Natural killer cell (primary cell): ENCODE data around the gene PLD1. TPM values are rescaled to one million over a fixed set of nuclear protein-coding genes. Genes with fewer than 3 reads are reported as not detected.

Source experiments
- ATAC-seq, 3 donors: fragments of 150-1000 bp in 2 of 3; fragments of 200-7000 bp in 1 of 3; cut with Tn5 transposase; 1 replicate in 1 of 3; 2 replicates in 2 of 3; pipeline ENCODE4 v1.10.0; 2021; ENCODE audit warnings: mild to moderate bottlenecking in 2 of 3, moderate library complexity in 2 of 3
- DNase-seq, 2 donors: peaks; one replicate each; pipeline versions ENCODE4 v3.0.0 to v3.0.0-alpha.2; 2013 to 2021; ENCODE audit warnings: mixed read lengths in 1 of 2
- H3K27ac ChIP-seq: one replicate; pipeline ENCODE4 v1.5.1; 2013; ENCODE audit warnings: mild to moderate bottlenecking, low read length
- H3K27me3 ChIP-seq: one replicate; pipeline ENCODE4 v1.6.1; 2013; ENCODE audit warnings: low read length; ENCODE audit not compliant: control insufficient read depth, insufficient read depth
- H3K36me3 ChIP-seq: one replicate; pipeline ENCODE4 v1.6.1; 2013; ENCODE audit warnings: low read length; ENCODE audit not compliant: control insufficient read depth, insufficient read depth
- H3K4me1 ChIP-seq: one replicate; pipeline ENCODE4 v1.6.1; 2013; ENCODE audit warnings: low read length; ENCODE audit not compliant: control insufficient read depth, insufficient read depth
- H3K4me3 ChIP-seq: one replicate; pipeline ENCODE4 v1.5.1; 2013; ENCODE audit warnings: low read length
- H3K9me3 ChIP-seq: one replicate; pipeline ENCODE4 v1.6.1; 2013; ENCODE audit warnings: low read length; ENCODE audit not compliant: control insufficient read depth, insufficient read depth
- H3K27ac Mint-ChIP-seq, 2 donors: one replicate each; pipeline ENCODE4 v1.8.0; 2022; ENCODE audit warnings: mild to moderate bottlenecking in 2 of 2, mixed read lengths in 2 of 2, moderate library complexity in 1 of 2
- H3K27me3 Mint-ChIP-seq, 2 donors: one replicate each; pipeline ENCODE4 v1.8.0; 2022; ENCODE audit warnings: low read depth in 2 of 2, mixed read lengths in 2 of 2
- H3K36me3 Mint-ChIP-seq: one replicate; pipeline ENCODE4 v1.8.0; 2022; ENCODE audit warnings: mixed read lengths
- H3K4me1 Mint-ChIP-seq, 2 donors: one replicate each; pipeline ENCODE4 v1.8.0; 2022; ENCODE audit warnings: mixed read lengths in 2 of 2
- H3K4me3 Mint-ChIP-seq: one replicate; pipeline ENCODE4 v1.8.0; 2022; ENCODE audit warnings: mild to moderate bottlenecking, moderate library complexity, mixed read lengths
- H3K9me3 Mint-ChIP-seq, 2 donors: one replicate each; pipeline ENCODE4 v1.8.0; 2022; ENCODE audit warnings: mixed read lengths in 2 of 2
- WGBS: methylation state at CpG from one replicate; pipeline ENCODE4 v1.1.7; 2013; ENCODE audit warnings: missing lambda C conversion rate; ENCODE audit not compliant: insufficient coverage; 5-methylcytosine and 5-hydroxymethylcytosine counted together
- intact Hi-C: fragments of 100-400 bp; cut with micrococcal nuclease; formaldehyde crosslinking; loops from one replicate; pipeline ENCODE4 v1.14.2; 2022
- total RNA-seq, 4 donors: library from RNA; stranded (reverse); fragments of 120-200 nt in 1 of 4; gene quantifications; one replicate each; pipeline versions ENCODE4 v1.2.3 to v1.2.4, GENCODE V29; 2013 to 2022
- TF ChIP-seq, protein P1 (sequence below): fragments of 200-600 bp; IDR thresholded peaks from one replicate; pipeline ENCODE4 v1.8.0; 2022; ENCODE audit warnings: antibody characterized with exemption

Gene PLD1
- total RNA-seq, 3 donors from 2014 or later (not counting 1 experiment from before 2014, with no cell fraction given): 13.2 to 26.3 (median 17.1) TPM

GRCh38 chr3:171687581-171687980, 122.7 kb downstream of the PLD1 start:
- no peaks in the 10 kb centered on the region for H3K9me3 Mint-ChIP-seq
- DNase-seq (no peak), ATAC-seq (no peak)
- H3K4me1 Mint-ChIP-seq: no peaks in the 10 kb centered on the region
- H3K4me3 Mint-ChIP-seq: no peak overlapping the region
- Histone ChIP-seq H3K4me3 (no peak overlapping the region), H3K27me3 (no peaks in the 10 kb centered on the region), H3K4me1 (no peaks in the 10 kb centered on the region), H3K27ac (no peak overlapping the region), H3K9me3 (no peaks in the 10 kb centered on the region), H3K36me3 (no peaks in the 10 kb centered on the region)
- H3K27me3 Mint-ChIP-seq: no peaks in the 10 kb centered on the region
- no peaks in the 10 kb centered on the region for H3K36me3 Mint-ChIP-seq
- intact Hi-C loops: no loop called here
- no peak overlapping the region for H3K27ac Mint-ChIP-seq
- TF ChIP-seq, protein P1, sequence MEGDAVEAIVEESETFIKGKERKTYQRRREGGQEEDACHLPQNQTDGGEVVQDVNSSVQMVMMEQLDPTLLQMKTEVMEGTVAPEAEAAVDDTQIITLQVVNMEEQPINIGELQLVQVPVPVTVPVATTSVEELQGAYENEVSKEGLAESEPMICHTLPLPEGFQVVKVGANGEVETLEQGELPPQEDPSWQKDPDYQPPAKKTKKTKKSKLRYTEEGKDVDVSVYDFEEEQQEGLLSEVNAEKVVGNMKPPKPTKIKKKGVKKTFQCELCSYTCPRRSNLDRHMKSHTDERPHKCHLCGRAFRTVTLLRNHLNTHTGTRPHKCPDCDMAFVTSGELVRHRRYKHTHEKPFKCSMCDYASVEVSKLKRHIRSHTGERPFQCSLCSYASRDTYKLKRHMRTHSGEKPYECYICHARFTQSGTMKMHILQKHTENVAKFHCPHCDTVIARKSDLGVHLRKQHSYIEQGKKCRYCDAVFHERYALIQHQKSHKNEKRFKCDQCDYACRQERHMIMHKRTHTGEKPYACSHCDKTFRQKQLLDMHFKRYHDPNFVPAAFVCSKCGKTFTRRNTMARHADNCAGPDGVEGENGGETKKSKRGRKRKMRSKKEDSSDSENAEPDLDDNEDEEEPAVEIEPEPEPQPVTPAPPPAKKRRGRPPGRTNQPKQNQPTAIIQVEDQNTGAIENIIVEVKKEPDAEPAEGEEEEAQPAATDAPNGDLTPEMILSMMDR: no peak

DNA sequence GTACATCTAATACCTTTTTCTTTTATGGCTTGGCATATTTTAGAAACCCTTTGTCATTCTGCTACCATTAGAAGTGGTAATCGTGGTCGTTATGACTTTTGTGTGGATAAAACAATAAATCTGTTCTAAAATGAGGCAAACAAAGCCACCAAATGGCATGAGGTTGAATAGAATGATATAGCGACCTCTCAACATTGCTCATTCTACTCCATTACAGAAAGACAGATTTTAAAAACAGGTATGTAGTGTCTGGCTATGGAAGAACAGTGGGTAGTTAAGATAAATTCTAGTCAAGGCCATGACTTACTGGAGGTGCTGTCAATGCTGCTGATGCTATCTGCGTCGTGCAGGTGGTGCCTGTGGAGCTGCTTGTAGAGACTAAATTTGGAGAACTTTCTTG, 123.2 kb downstream of the PLD1 start:
- Mint-ChIP-seq H3K9me3 (no peaks in the 10 kb centered on the region), H3K27me3 (no peaks in the 10 kb centered on the region), H3K4me3 (no peak overlapping the region), H3K36me3 (no peaks in the 10 kb centered on the region), H3K4me1 (no peaks in the 10 kb centered on the region), H3K27ac (no peak overlapping the region)
- H3K4me3 ChIP-seq: no peak overlapping the region
- DNase-seq: no peak
- H3K27ac ChIP-seq: no peak overlapping the region
- H3K36me3 ChIP-seq: no peaks in the 10 kb centered on the region
- WGBS: 95% methylated on average over 2 of the region's 5 CpGs
- intact Hi-C loops: no loop called here
- no peak for ATAC-seq
- TF ChIP-seq, protein P1: no peak
- H3K4me1 ChIP-seq: no peaks in the 10 kb centered on the region
- no peaks in the 10 kb centered on the region for H3K9me3 ChIP-seq
- H3K27me3 ChIP-seq: no peaks in the 10 kb centered on the region

DNA sequence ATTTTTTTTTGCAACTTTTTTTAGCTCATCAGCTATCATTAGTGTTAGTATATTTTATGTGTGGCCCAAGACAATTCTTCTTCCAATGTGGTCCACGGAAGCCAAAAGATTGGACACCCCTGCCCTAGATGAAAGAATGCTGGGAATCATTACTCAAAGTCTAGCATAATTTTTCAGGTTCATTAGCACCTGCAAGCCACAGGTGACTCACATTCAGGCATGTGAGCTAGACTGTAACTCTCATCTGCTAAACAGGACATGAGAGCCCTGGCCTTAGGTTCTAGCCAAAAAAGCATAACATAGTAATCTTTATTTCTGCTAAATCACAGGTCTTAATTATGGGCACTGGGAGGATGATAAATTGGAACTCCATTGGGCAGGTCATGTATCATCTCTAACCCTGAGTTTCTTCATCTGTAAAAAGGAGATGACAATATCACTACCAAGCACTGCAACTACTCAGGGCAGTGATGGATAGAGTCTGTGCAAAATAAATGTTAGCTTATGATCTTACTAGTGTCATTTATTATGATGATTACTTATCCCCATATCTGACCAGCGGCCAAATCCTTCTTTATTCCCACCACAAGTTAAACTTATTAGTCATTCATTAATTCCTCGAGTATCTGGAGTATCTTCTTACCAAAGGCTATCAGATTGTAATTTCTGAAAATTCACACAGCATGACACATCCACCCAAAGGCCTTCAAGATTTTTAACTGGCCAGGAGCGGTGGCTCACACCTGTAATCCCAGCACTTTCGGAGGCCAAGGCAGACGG, 125.0 kb downstream of the PLD1 start:
- no peaks in the 10 kb centered on the region for H3K27me3 ChIP-seq
- Mint-ChIP-seq H3K27ac (no peak overlapping the region), H3K4me3 (no peak overlapping the region), H3K27me3 (no peaks in the 10 kb centered on the region), H3K4me1 (no peaks in the 10 kb centered on the region), H3K9me3 (no peaks in the 10 kb centered on the region), H3K36me3 (no peaks in the 10 kb centered on the region)
- H3K4me3 ChIP-seq: no peak overlapping the region
- H3K4me1 ChIP-seq: no peaks in the 10 kb centered on the region
- ATAC-seq (no peak), DNase-seq (no peak)
- TF ChIP-seq, protein P1: no peak
- H3K27ac ChIP-seq: no peak overlapping the region
- 89% methylated on average over 6 of the region's 6 CpGs for WGBS
- H3K9me3 ChIP-seq: no peaks in the 10 kb centered on the region
- H3K36me3 ChIP-seq: no peaks in the 10 kb centered on the region
- intact Hi-C loops: no loop called here

GRCh38 chr3:171684221-171684620, 126.1 kb downstream of the PLD1 start:
- Mint-ChIP-seq H3K9me3 (no peaks in the 10 kb centered on the region), H3K4me1 (no peaks in the 10 kb centered on the region), H3K4me3 (no peak overlapping the region), H3K36me3 (no peaks in the 10 kb centered on the region), H3K27ac (no peak overlapping the region), H3K27me3 (no peaks in the 10 kb centered on the region)
- Histone ChIP-seq H3K4me3 (no peak overlapping the region), H3K27ac (no peak overlapping the region), H3K9me3 (no peaks in the 10 kb centered on the region), H3K36me3 (no peaks in the 10 kb centered on the region), H3K4me1 (no peaks in the 10 kb centered on the region), H3K27me3 (no peaks in the 10 kb centered on the region)
- TF ChIP-seq, protein P1: no peak
- ATAC-seq (no peak), DNase-seq (no peak)
- WGBS: 96% methylated on average over 2 of the region's 2 CpGs
- intact Hi-C loops: no loop called here
